MM.1S (cell line): Measurements from ENCODE around the gene C19orf85.

ENCODE experiments used
- DNase-seq: peaks from one replicate; pipeline ENCODE4 v3.0.0-alpha.2; 2015
- H2AFZ ChIP-seq: fragments of 300-600 bp; sonication (generic); 2 replicates; pipeline ENCODE4 v1.6.0; 2016; ENCODE audit warnings: antibody characterized with exemption, low read length
- H3F3A ChIP-seq: fragments of 300-600 bp; sonication (generic); 2 replicates; pipeline ENCODE4 v1.6.1; 2016; ENCODE audit warnings: mild to moderate bottlenecking, antibody characterized with exemption, low read length, moderate library complexity, mixed read lengths; ENCODE audit not compliant: insufficient read depth
- H3K27ac ChIP-seq: fragments of 300-600 bp; sonication (generic); 2 replicates; pipeline ENCODE4 v1.5.1; 2016; ENCODE audit warnings: mild to moderate bottlenecking, low read length
- H3K27me3 ChIP-seq: fragments of 300-600 bp; sonication (generic); replicated peaks from 2 replicates; pipeline ENCODE4 v1.6.0; 2016; ENCODE audit warnings: low read length; ENCODE audit not compliant: insufficient read depth
- H3K36me3 ChIP-seq: fragments of 300-600 bp; sonication (generic); replicated peaks from 2 replicates; pipeline ENCODE4 v1.6.1; 2016; ENCODE audit warnings: mild to moderate bottlenecking, low read length, mixed read lengths; ENCODE audit not compliant: insufficient read depth
- H3K4me1 ChIP-seq: fragments of 300-600 bp; sonication (generic); 2 replicates; pipeline ENCODE4 v1.6.1; 2016; ENCODE audit warnings: low read length, mixed read lengths
- H3K4me2 ChIP-seq: fragments of 300-600 bp; sonication (generic); 2 replicates; pipeline ENCODE4 v1.6.0; 2016; ENCODE audit warnings: low read depth, low read length
- H3K4me3 ChIP-seq: fragments of 300-600 bp; sonication (generic); 2 replicates; pipeline ENCODE4 v1.5.1; 2016; ENCODE audit warnings: low read length, mixed read lengths
- H3K79me2 ChIP-seq: fragments of 300-600 bp; sonication (generic); 2 replicates; pipeline ENCODE4 v1.6.1; 2016; ENCODE audit warnings: mixed run types, low read length, mixed read lengths
- H3K9ac ChIP-seq: fragments of 300-600 bp; sonication (generic); 2 replicates; pipeline ENCODE4 v1.6.1; 2016; ENCODE audit warnings: low read length, mixed read lengths
- H3K9me2 ChIP-seq: fragments of 300-600 bp; sonication (generic); replicated peaks from 2 replicates; pipeline ENCODE4 v1.6.1; 2016; ENCODE audit warnings: mild to moderate bottlenecking, low read length, mixed read lengths; ENCODE audit not compliant: insufficient read depth
- H3K9me3 ChIP-seq: fragments of 300-600 bp; sonication (generic); replicated peaks from 2 replicates; pipeline ENCODE4 v1.6.1; 2016; ENCODE audit warnings: mild to moderate bottlenecking, low read length, mixed read lengths; ENCODE audit not compliant: insufficient read depth
- H4K20me1 ChIP-seq: fragments of 300-600 bp; sonication (generic); 2 replicates; pipeline ENCODE4 v1.6.1; 2016; ENCODE audit warnings: mild to moderate bottlenecking, low read length, moderate library complexity, mixed read lengths; ENCODE audit not compliant: insufficient read depth
- EZH2 ChIP-seq: fragments of 300-600 bp; sonication (generic); optimal IDR thresholded peaks from 2 replicates; pipeline ENCODE3; 2017; ENCODE audit warnings: low read depth, mild to moderate bottlenecking, antibody characterized with exemption, low read length, mixed read lengths
- EZH2phosphoT487 ChIP-seq: fragments of 300-600 bp; sonication (generic); IDR thresholded peaks from 2 replicates; pipeline ENCODE4 v1.6.1; 2018; ENCODE audit warnings: antibody characterized with exemption, low read length
- TF ChIP-seq, protein P1 (sequence below): fragments of 300-600 bp; sonication (generic); IDR thresholded peaks from 2 replicates; pipeline ENCODE4 v1.5.1; 2016; ENCODE audit warnings: antibody characterized with exemption, low read length, mixed read lengths

Gene C19orf85

DNA sequence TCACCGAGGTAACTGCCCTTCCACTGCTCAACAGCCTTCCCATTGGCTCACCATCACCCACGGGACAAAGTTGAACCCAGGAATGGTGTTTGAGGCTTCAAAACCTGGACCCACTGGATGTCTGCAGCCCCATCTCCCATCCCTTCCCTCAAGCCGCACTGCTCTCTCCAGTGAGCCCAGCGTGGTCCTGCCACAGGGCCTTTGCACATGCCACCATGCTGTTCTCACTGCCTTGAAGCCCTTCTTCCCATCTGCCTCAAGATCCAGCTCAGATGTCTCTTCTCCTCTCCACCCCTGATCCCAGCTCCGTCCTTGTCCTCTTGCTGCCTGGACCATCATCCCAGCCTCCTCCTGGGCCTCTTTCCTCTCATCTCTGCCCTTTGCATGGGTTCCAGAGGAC lies 25.5 kb downstream of the C19orf85 start:
- TF ChIP-seq EZH2phosphoT487 (no peak), EZH2 (no peak)
- TF ChIP-seq, protein P1, sequence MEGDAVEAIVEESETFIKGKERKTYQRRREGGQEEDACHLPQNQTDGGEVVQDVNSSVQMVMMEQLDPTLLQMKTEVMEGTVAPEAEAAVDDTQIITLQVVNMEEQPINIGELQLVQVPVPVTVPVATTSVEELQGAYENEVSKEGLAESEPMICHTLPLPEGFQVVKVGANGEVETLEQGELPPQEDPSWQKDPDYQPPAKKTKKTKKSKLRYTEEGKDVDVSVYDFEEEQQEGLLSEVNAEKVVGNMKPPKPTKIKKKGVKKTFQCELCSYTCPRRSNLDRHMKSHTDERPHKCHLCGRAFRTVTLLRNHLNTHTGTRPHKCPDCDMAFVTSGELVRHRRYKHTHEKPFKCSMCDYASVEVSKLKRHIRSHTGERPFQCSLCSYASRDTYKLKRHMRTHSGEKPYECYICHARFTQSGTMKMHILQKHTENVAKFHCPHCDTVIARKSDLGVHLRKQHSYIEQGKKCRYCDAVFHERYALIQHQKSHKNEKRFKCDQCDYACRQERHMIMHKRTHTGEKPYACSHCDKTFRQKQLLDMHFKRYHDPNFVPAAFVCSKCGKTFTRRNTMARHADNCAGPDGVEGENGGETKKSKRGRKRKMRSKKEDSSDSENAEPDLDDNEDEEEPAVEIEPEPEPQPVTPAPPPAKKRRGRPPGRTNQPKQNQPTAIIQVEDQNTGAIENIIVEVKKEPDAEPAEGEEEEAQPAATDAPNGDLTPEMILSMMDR: no peak
- H3K27me3 ChIP-seq: peaks cover 42% of the 10 kb centered on the region
- H3K4me3 ChIP-seq: no peak overlapping the region
- H3K27ac ChIP-seq: no peak overlapping the region
- H3K36me3 ChIP-seq: no peaks in the 10 kb centered on the region
- no peaks in the 10 kb centered on the region for H4K20me1 ChIP-seq
- H3K9ac ChIP-seq: no peak overlapping the region
- H3K4me1 ChIP-seq: no peaks in the 10 kb centered on the region
- no peaks in the 10 kb centered on the region for H3F3A ChIP-seq
- H3K4me2 ChIP-seq: no peak overlapping the region
- no peak for DNase-seq
- H3K79me2 ChIP-seq: no peaks in the 10 kb centered on the region
- H2AFZ ChIP-seq: no peak overlapping the region
- H3K9me2 ChIP-seq: no peaks in the 10 kb centered on the region
- no peaks in the 10 kb centered on the region for H3K9me3 ChIP-seq

DNA sequence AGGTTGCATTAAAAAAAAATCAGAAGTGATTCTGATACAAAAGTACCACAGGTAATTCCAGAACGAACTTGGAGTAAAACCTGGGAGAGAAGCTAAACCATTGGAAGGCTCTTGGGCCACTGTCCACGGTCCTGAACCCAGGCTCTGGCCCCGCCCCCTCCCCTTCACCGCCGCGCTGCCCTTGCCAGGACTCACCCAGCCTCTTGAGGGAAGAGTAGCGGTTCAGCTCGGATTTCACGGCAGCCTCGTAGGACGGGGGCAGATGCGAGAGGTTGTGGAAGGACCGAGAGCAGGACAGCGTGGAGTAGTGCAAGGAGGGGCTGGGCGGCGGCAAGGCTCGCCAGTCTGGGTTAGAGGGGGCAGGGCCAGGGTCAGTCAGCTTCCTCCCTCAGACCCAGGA lies 27.1 kb downstream of the C19orf85 start:
- TF ChIP-seq, protein P1: no peak
- TF ChIP-seq EZH2 (no peak), EZH2phosphoT487 (no peak)

DNA sequence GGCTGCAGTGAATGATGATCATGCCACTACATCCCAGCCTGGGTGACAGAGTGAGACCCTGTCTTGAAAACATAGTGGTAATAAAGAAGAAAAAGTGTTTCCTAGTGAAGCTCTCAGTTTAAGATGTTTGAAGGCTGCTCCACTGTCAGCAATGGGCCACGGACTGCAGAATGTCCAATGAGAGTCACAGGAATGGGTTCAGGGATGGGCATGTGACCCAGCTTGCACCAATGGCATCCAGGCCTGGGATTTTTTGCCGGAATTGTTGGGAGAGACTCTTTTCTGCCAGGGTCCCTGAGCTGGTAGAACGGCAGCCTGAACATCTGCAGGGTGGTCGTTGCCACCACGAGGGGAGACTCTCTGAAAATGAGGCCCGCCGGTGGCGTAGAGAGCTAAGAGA lies 27.7 kb downstream of the C19orf85 start:
- TF ChIP-seq, protein P1: no peak
- no peak for TF ChIP-seq EZH2phosphoT487
- Histone ChIP-seq H4K20me1 (no peaks in the 10 kb centered on the region), H3F3A (no peaks in the 10 kb centered on the region), H3K27ac (no peak overlapping the region), H3K9ac (no peak overlapping the region), H3K4me3 (no peak overlapping the region), H3K9me2 (no peaks in the 10 kb centered on the region), H3K9me3 (no peaks in the 10 kb centered on the region), H3K79me2 (no peaks in the 10 kb centered on the region), H3K4me1 (no peaks in the 10 kb centered on the region), H3K36me3 (no peaks in the 10 kb centered on the region), H3K27me3 (peaks cover 34% of the 10 kb centered on the region), H3K4me2 (no peak overlapping the region), H2AFZ (no peak overlapping the region)
- DNase-seq: no peak

More for the DNA sequence above, 27.1 kb downstream of the C19orf85 start:
- Histone ChIP-seq H3K4me3 (no peak overlapping the region), H3K9me3 (no peaks in the 10 kb centered on the region), H3F3A (no peaks in the 10 kb centered on the region), H3K4me2 (no peak overlapping the region), H3K9ac (no peak overlapping the region), H2AFZ (no peak overlapping the region), H4K20me1 (no peaks in the 10 kb centered on the region), H3K79me2 (no peaks in the 10 kb centered on the region), H3K4me1 (no peaks in the 10 kb centered on the region), H3K27ac (no peak overlapping the region), H3K9me2 (no peaks in the 10 kb centered on the region), H3K27me3 (peaks cover 36% of the 10 kb centered on the region), H3K36me3 (no peaks in the 10 kb centered on the region)
- peak; percentile 48 for DNase-seq
